Measurements from ENCODE around the gene TOP2B.

TOP2B gene

GRCh38 chr3:25677121-25677520 lies 12.4 kb upstream of the TOP2B start:
- DNase-seq (ENCODE audit: low read depth in 2 of 3, low spot score in 1 of 3), result no peak

GRCh38 chr3:25674670-25675069 lies 10.0 kb upstream of the TOP2B start:
- DNase-seq (ENCODE audit: low read depth in 2 of 3, low spot score in 1 of 3), result no peak

GRCh38 chr3:25673738-25674298 lies 9.1 kb upstream of the TOP2B start:
- no peak for DNase-seq (ENCODE audit: low read depth in 2 of 3, low spot score in 1 of 3)

- peak in 1 of 3 donors; percentile 23 for DNase-seq (ENCODE audit: low read depth in 2 of 3, low spot score in 1 of 3)
Measured at GRCh38 chr3:25665315-25666280, 891 bp upstream of the TOP2B start.

- DNase-seq (ENCODE audit: low read depth in 2 of 3, low spot score in 1 of 3), result peak; percentile 28 to 67 (median 40)
Measured at GRCh38 chr3:25663869-25664811, 567 bp downstream of the TOP2B start.

GRCh38 chr3:25663347-25663868 lies 1.3 kb downstream of the TOP2B start:
- DNase-seq (ENCODE audit: low read depth in 2 of 3, low spot score in 1 of 3), result peak in 1 of 3 donors; percentile 19

- DNase-seq (ENCODE audit: low read depth in 2 of 3, low spot score in 1 of 3), result no peak
Measured at GRCh38 chr3:25662736-25663320, 1.9 kb downstream of the TOP2B start.

- DNase-seq (ENCODE audit: low read depth in 2 of 3, low spot score in 1 of 3), result no peak
Measured at GRCh38 chr3:25661694-25662437, 2.8 kb downstream of the TOP2B start.

- DNase-seq (ENCODE audit: low read depth in 2 of 3, low spot score in 1 of 3), result no peak
Measured at GRCh38 chr3:25658836-25659235, 5.9 kb downstream of the TOP2B start.

GRCh38 chr3:25657293-25657692 lies 7.4 kb downstream of the TOP2B start:
- DNase-seq (ENCODE audit: low read depth in 2 of 3, low spot score in 1 of 3), result no peak

- DNase-seq (ENCODE audit: low read depth in 2 of 3, low spot score in 1 of 3), result no peak
Measured at GRCh38 chr3:25655659-25656058, 9.0 kb downstream of the TOP2B start.

- DNase-seq (ENCODE audit: low read depth in 2 of 3, low spot score in 1 of 3), result no peak
Measured at GRCh38 chr3:25654576-25654975, 10.1 kb downstream of the TOP2B start.

GRCh38 chr3:25653322-25653721 lies 11.4 kb downstream of the TOP2B start:
- DNase-seq (ENCODE audit: low read depth in 2 of 3, low spot score in 1 of 3), result no peak

GRCh38 chr3:25652921-25653320 lies 11.8 kb downstream of the TOP2B start:
- DNase-seq (ENCODE audit: low read depth in 2 of 3, low spot score in 1 of 3), result no peak

GRCh38 chr3:25648925-25649830 lies 15.5 kb downstream of the TOP2B start:
- no peak for DNase-seq (ENCODE audit: low read depth in 2 of 3, low spot score in 1 of 3)

- peak; percentile 62 to 96 (median 77) for DNase-seq (ENCODE audit: low read depth in 2 of 3, low spot score in 1 of 3)
Measured at GRCh38 chr3:25648107-25648535, 16.6 kb downstream of the TOP2B start.

GRCh38 chr3:25635038-25635437 lies 29.7 kb downstream of the TOP2B start:
- no peak for DNase-seq (ENCODE audit: low read depth in 2 of 3, low spot score in 1 of 3)

GRCh38 chr3:25633919-25634318 lies 30.8 kb downstream of the TOP2B start:
- DNase-seq (ENCODE audit: low read depth in 2 of 3, low spot score in 1 of 3), result no peak

- DNase-seq (ENCODE audit: low read depth in 2 of 3, low spot score in 1 of 3), result no peak
Measured at GRCh38 chr3:25631989-25632388, 32.7 kb downstream of the TOP2B start.
